NCI-H2029 treated with DMSO at 0.1 percent for 48 hours (cell line): ENCODE measurements around the gene OR6C65.

Experiments used
- DNase-seq: peaks from one replicate; lab custom pipeline; 2025; lab: John Stamatoyannopoulos, UW

OR6C65 gene

GRCh38 chr12:55446326-55446725 is 46.0 kb downstream of the OR6C65 start:
- no peak for DNase-seq

GRCh38 chr12:55448825-55449224 is 48.5 kb downstream of the OR6C65 start:
- DNase-seq, result no peak
